HCT116 (cell line): ENCODE data around the gene FMN1. TPM values are rescaled to one million over a fixed set of nuclear protein-coding genes. Genes with fewer than 3 reads are reported as not detected.
A peak's percentile ranks its signal among the peaks of the same experiment; 100 is the strongest.

ENCODE experiments used
- ATAC-seq: fragments of 200-7000 bp; cut with Tn5 transposase; 2 replicates; pipeline ENCODE4 v1.9.1; 2020; ENCODE audit warnings: mild to moderate bottlenecking, moderate library complexity
- BruUV-seq: library from RNA; stranded (reverse); fragments of 400-500 nt; replicated peaks from 2 replicates; lab custom pipeline; 2021; lab: Mats Ljungman, UMichigan
- CTCF ChIA-PET: fragments of 300-600 bp; sonication (Branson Sonifier 250); formaldehyde crosslinking; loops from one replicate; lab custom pipeline; 2021; ENCODE audit warnings: antibody characterized with exemption; lab: Charles Lee
- POLR2A ChIA-PET: fragments of 300-600, 350-600 bp; sonication (Branson Sonifier 250); formaldehyde crosslinking; loops from one replicate; lab custom pipeline; 2021; ENCODE audit warnings: antibody characterized with exemption; lab: Charles Lee
- RAD21 ChIA-PET, 2 experiments: fragments of 300-600 bp; sonication (Branson Sonifier 250); formaldehyde crosslinking; loops; one replicate each; lab custom pipeline; 2023; ENCODE audit warnings: low total read pairs in 2 of 2; ENCODE audit not compliant: uncharacterized antibody in 2 of 2, unreplicated experiment in 2 of 2, low non-redundant PET in 1 of 2; lab: Charles Lee
- DNase-seq: peaks from one replicate; pipeline ENCODE4 v3.0.0-alpha.2; 2010; ENCODE audit warnings: low read depth, low spot score
- H2AFZ ChIP-seq: fragments of 200-600 bp; shearing (Covaris generic), sonication (generic); 2 replicates; pipeline ENCODE4 v1.6.1; 2017; ENCODE audit warnings: low read depth, mixed run types, mixed read lengths, antibody characterized with exemption, low read length; ENCODE audit not compliant: poor library complexity, severe bottlenecking
- H3K27ac ChIP-seq: 2 replicates; pipeline ENCODE4 v1.5.1; 2012; ENCODE audit warnings: low read depth, low read length
- H3K27me3 ChIP-seq: fragments of 200-600 bp; sonication (generic); 2 replicates; pipeline ENCODE4 v1.6.1; 2016; ENCODE audit warnings: mixed run types, low read length, mixed read lengths; ENCODE audit not compliant: insufficient read depth
- H3K36me3 ChIP-seq, 2 experiments: fragments of 200-500 bp in 1 of 2; fragments of 200-600 bp in 1 of 2; sonication (Bioruptor generic) in 1 of 2; sonication (generic) in 1 of 2; 2 replicates each; pipeline versions ENCODE4 v1.5.1 to v1.6.1; 2014 to 2016; ENCODE audit warnings: low read length in 2 of 2, inconsistent platforms in 1 of 2, mixed read lengths in 1 of 2, mixed run types in 1 of 2; ENCODE audit not compliant: insufficient read depth in 2 of 2, control insufficient read depth in 1 of 2
- H3K4me1 ChIP-seq, 2 experiments: fragments of 200-600 bp in 1 of 2; sonication (generic) in 1 of 2; 2 replicates each; pipeline versions ENCODE4 v1.5.1 to v1.6.1; 2012 to 2017; ENCODE audit warnings: low read length in 2 of 2, inconsistent platforms in 1 of 2, mild to moderate bottlenecking in 1 of 2, mixed read lengths in 1 of 2, mixed run types in 1 of 2, moderate library complexity in 1 of 2; ENCODE audit not compliant: insufficient read depth in 2 of 2, control insufficient read depth in 1 of 2
- H3K4me2 ChIP-seq: fragments of 200-600 bp; sonication (generic); 2 replicates; pipeline ENCODE4 v1.6.1; 2017; ENCODE audit warnings: mixed run types, low read length, mixed read lengths
- H3K4me3 ChIP-seq, 2 experiments: fragments of 200-600 bp in 1 of 2; sonication (generic) in 1 of 2; replicated peaks in 1 of 2; 2 replicates each; pipeline ENCODE4 v1.5.1; 2011 to 2016; ENCODE audit warnings: low read length in 2 of 2, control low read depth in 1 of 2, low read depth in 1 of 2, mild to moderate bottlenecking in 1 of 2, mixed read lengths in 1 of 2, mixed run types in 1 of 2
- H3K79me2 ChIP-seq: fragments of 200-600 bp; sonication (generic); 2 replicates; pipeline ENCODE4 v1.6.1; 2017; ENCODE audit warnings: mild to moderate bottlenecking, mixed run types, low read length, moderate library complexity, mixed read lengths; ENCODE audit not compliant: insufficient read depth
- H3K9ac ChIP-seq: fragments of 200-600 bp; sonication (generic); 2 replicates; pipeline ENCODE4 v1.6.1; 2016; ENCODE audit warnings: low read length, mixed read lengths
- H3K9me2 ChIP-seq: fragments of 200-600 bp; sonication (generic), shearing (Covaris generic); 2 replicates; pipeline ENCODE4 v1.6.1; 2017; ENCODE audit warnings: mixed run types, mild to moderate bottlenecking, moderate library complexity; ENCODE audit not compliant: insufficient read depth
- H3K9me3 ChIP-seq, 2 experiments: fragments of 200-500 bp in 1 of 2; fragments of 200-600 bp in 1 of 2; sonication (Bioruptor generic) in 1 of 2; sonication (generic) in 1 of 2; 2 replicates each; pipeline ENCODE4 v1.6.1; 2014 to 2017; ENCODE audit warnings: low read length in 2 of 2, mixed read lengths in 2 of 2, inconsistent platforms in 1 of 2, low read depth in 1 of 2, mild to moderate bottlenecking in 1 of 2, mixed run types in 1 of 2, moderate library complexity in 1 of 2; ENCODE audit not compliant: control insufficient read depth in 1 of 2, insufficient read depth in 1 of 2
- H4K20me1 ChIP-seq: fragments of 200-600 bp; sonication (generic), shearing (Covaris generic); 2 replicates; pipeline ENCODE4 v1.6.1; 2017; ENCODE audit warnings: mixed run types, mild to moderate bottlenecking, moderate library complexity; ENCODE audit not compliant: insufficient read depth
- ATF3 ChIP-seq: IDR thresholded peaks from 2 replicates; pipeline ENCODE4 v1.6.1; 2012
- CTCF ChIP-seq, 3 experiments: fragments of 200-600 bp in 1 of 3; sonication (generic) in 1 of 3; IDR thresholded peaks in 2 of 3; conservative IDR thresholded peaks in 1 of 3; 2 replicates each; pipeline ENCODE4 v1.5.1; 2012 to 2017; ENCODE audit warnings: low read depth in 2 of 3, low read length in 2 of 3, antibody characterized with exemption in 1 of 3, borderline replicate concordance in 1 of 3, control low read depth in 1 of 3, mild to moderate bottlenecking in 1 of 3, mixed read lengths in 1 of 3, mixed run types in 1 of 3, moderate library complexity in 1 of 3; ENCODE audit not compliant: insufficient read depth in 1 of 3
- RAD21 ChIP-seq: IDR thresholded peaks from 2 replicates; pipeline ENCODE4 v1.6.1; 2012; ENCODE audit warnings: low read depth, mild to moderate bottlenecking
- intact Hi-C: fragments of 100-400 bp; cut with micrococcal nuclease; formaldehyde crosslinking; loops from 2 replicates; pipeline ENCODE4 v1.10.0; 2022
- total RNA-seq: library from RNA; stranded (reverse); gene quantifications from one replicate; pipeline ENCODE4 v1.2.1, GENCODE V29; 2021; ENCODE audit not compliant: unreplicated experiment

FMN1 gene
- total RNA-seq, 1 experiment from 2014 or later, result 0.39 TPM

GRCh38 chr15:33234020-33234461 lies 39.5 kb upstream of the FMN1 start:
- H3K27me3 ChIP-seq, result peaks cover 32% of the 10 kb centered on the region
- peak; percentile 41 for DNase-seq
- POLR2A ChIA-PET, result no interaction called here

More at GRCh38 chr15:33234020-33234461, 39.5 kb upstream of the FMN1 start:
- Histone ChIP-seq H3K4me1 (no peaks in the 10 kb centered on the region), H3K79me2 (no peaks in the 10 kb centered on the region), H3K36me3 (no peaks in the 10 kb centered on the region), H3K9me3 (no peaks in the 10 kb centered on the region), H2AFZ (no peak overlapping the region), H3K4me2 (no peak overlapping the region), H3K4me3 (no peak overlapping the region), H3K9me2 (no peaks in the 10 kb centered on the region), H3K27ac (no peak overlapping the region), H3K9ac (no peak overlapping the region), H4K20me1 (no peaks in the 10 kb centered on the region)
- intact Hi-C loops, result loop anchor here (1.0 kb wide), 2 partner anchors 466 to 495 kb away; no protein-coding TSS in a partner anchor
- no TSS peak for BruUV-seq
- peak; percentile 86 for ATAC-seq
- CTCF ChIA-PET, result interaction anchor here (1.1 to 4.1 kb wide), 3 partner anchors 58 to 496 kb away, joined by 5 to 29 read pairs (median 20); no protein-coding TSS in a partner anchor
- RAD21 ChIA-PET, result no interaction called here
- peak; percentile 62 for TF ChIP-seq RAD21
- no peak for TF ChIP-seq ATF3
- peak; percentile 41 to 78 (median 46); a peak in 4 of 6 replicates for TF ChIP-seq CTCF (IDR thresholded peaks at IDR 0.05 in 2 of 3, conservative IDR thresholded peaks at IDR 0.05 in 1 of 3; ENCODE audit: borderline replicate concordance in 1 of 3, insufficient read depth in 1 of 3, low read depth in 2 of 3, low read length in 2 of 3)
